DLD1 (cell line): ENCODE results near the gene HMGCS1.
"Not testable (repeated sequence)": the region's sequence is repeated elsewhere in the genome, so short reads cannot be mapped to it uniquely, and the experiment has no call there.

Source experiments
- in situ Hi-C: cut with HindIII; loops from 2 replicates; pipeline ENCODE4 v1.10.0; 2017; ENCODE audit warnings: low sequenced_read_pairs

HMGCS1 gene

GRCh38 chr5:43312699-43313034 lies 545 bp downstream of the HMGCS1 start:
- in situ Hi-C loops: no loop called here

DNA sequence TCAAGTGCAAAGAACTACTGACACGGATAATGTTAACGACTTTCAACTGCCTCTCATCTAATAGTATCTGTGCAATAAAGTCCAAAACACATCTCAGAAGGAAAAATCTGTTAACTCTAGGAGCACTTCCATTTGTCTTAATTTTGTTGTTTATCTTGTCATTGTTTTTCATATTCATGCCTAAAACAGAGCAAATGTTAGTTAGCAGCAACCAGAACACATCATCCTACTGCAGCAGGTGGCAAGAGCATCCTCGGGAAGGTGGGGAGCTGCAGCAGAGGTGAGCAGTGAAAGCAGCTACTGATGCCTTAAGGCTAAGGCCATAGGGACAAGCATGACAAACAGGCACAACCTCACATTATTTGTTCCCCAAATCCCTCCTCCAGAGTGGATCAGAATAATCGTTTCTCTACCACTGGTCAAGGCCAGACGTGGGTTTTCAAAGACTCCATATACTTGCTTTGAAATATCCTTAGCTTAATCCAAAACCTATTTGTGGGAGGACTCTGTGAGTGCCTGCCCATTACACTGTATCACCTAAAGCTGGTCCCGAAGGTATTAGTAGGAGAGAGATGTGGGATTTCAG lies 1.0 kb downstream of the HMGCS1 start:
- in situ Hi-C loops: no loop called here

DNA sequence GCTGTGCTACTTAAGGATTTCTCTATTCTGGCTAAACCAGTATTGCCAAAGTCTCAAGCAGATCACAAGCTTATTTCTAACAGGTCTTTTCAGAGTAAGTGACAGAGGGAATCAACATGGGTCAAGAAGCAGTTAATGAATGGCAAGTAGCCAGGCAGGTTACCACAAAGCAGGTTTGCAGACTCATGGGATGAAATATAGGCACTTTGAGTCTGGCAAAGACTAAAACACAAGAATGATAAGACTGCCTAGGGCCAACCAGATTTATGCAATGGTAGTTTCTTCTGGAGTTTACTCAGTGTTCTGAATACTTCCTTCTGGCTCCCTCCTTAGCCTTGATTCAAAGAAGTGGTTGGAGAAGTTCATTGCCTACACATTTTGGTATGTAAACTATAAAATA lies 3.6 kb downstream of the HMGCS1 start:
- in situ Hi-C loops: no loop called here

GRCh38 chr5:43309122-43309521 lies 4.1 kb downstream of the HMGCS1 start:
- in situ Hi-C loops: no loop called here

- in situ Hi-C loops: not testable (repeated sequence)
These were observed 6.3 kb downstream of the HMGCS1 start for GRCh38 chr5:43306954-43307353.

DNA sequence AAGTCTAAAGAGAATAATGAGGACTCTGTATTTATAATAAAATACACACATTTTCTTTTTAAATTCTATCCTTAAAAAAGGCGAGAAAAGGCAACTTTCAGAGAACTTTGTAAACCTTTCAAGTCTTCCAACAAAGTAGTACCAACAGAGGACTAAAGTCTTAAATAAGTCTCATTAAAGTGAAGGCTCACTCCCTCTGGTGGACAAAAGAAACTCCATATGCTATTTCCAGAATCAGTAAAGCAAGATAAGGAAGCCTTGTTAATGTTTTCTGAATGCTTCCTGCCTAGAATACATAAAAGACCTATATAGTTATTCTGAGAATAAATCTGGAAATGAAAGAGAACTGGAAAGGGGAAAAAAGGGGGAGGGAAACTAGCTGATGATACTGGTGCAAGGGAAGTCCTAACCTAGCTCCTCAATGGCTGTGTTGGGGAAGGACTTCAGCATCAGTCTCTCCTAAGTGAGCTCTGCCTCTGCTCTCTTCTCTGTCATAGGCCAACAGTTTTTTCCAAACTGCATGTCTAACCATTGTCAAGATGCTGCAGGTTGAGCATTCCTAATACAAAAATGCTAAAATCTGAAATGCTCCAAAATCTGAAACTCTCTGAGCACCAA lies 7.2 kb downstream of the HMGCS1 start:
- in situ Hi-C loops: no loop called here

- in situ Hi-C loops: no loop called here
These were observed 8.7 kb downstream of the HMGCS1 start for GRCh38 chr5:43304525-43304924.

DNA sequence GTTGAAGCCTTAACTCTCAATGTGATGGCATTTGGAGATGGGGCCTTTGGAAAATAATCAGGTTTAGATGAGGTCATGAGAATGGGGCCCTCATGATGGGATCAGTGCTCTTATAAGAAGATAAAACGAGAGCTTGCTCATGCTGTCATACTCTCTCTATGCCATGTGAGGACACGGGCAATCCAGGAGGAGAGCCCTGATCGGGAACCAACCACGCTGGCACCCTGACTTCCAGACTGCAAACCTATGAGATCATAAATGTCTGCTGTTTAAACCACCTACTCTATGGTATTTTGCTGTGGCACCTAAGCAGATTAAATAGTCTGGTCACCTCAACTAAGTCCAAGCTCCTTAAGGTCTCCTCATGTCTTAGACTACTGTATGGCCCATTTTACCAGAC lies 10.0 kb downstream of the HMGCS1 start:
- in situ Hi-C loops: no loop called here

GRCh38 chr5:43302481-43302880 lies 10.7 kb downstream of the HMGCS1 start:
- in situ Hi-C loops: no loop called here

GRCh38 chr5:43301653-43302091 lies 11.5 kb downstream of the HMGCS1 start:
- in situ Hi-C loops: no loop called here

GRCh38 chr5:43300112-43300511 lies 13.1 kb downstream of the HMGCS1 start:
- in situ Hi-C loops: no loop called here

GRCh38 chr5:43298443-43298842 lies 14.8 kb downstream of the HMGCS1 start:
- in situ Hi-C loops: no loop called here

GRCh38 chr5:43296835-43297234 lies 16.4 kb downstream of the HMGCS1 start:
- in situ Hi-C loops: no loop called here

DNA sequence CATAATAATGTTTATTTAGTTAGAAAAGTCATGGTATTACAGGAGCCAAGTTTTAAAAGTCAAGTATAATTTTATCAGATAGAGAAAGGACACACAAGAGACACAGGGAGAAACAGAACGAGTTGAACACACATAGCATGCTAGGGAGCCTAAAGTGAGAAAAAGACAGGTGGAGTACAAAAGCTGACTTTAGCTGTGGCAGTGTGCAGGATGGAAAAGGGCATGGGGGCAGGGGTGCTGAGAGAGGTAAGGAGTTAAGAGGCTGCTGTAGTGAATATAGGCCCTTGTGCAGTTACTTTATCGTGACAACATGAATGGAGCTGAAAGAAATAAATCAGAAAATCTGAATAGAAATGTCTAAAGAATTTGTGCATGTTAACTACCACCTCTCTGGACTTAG lies 18.0 kb downstream of the HMGCS1 start:
- in situ Hi-C loops: no loop called here

DNA sequence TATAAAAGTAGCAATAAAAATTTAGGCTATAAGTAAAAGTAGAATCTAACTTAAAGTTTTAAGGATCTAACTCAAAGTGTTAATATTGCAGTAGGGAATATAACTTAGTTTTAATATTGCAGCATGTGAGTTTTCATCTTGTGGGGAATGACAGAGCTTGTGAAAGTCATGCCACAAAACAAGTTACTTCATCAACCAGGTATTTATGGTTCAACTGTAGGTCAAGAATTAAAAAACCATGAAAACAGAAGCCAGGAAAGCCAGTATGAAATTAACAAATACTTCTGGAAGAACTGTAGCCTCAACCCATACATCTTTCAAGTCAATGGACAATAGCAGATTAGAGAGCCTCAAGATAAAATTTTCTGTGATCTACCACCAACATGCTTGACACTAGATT lies 19.0 kb downstream of the HMGCS1 start:
- in situ Hi-C loops: no loop called here

DNA sequence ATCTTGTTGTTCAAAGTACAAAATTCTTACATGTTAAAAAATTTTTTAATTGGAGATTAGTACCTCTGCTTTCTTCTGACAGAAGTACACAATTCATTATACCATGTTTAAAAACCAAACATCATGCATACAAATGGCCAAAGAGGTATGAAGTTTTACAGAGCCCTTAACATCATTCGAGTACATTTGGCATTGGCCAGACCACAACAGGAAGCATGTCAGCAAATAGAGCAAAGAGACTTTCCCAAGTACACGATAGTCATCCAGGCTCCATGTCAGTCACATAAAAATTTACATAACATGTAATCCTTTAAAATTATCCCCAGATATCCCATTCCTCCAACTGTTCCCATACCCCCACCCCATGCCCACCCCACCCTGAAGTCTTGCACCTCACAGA lies 22.5 kb downstream of the HMGCS1 start:
- in situ Hi-C loops: no loop called here

- in situ Hi-C loops: no loop called here
These were observed 24.9 kb downstream of the HMGCS1 start for GRCh38 chr5:43288269-43288831.

DNA sequence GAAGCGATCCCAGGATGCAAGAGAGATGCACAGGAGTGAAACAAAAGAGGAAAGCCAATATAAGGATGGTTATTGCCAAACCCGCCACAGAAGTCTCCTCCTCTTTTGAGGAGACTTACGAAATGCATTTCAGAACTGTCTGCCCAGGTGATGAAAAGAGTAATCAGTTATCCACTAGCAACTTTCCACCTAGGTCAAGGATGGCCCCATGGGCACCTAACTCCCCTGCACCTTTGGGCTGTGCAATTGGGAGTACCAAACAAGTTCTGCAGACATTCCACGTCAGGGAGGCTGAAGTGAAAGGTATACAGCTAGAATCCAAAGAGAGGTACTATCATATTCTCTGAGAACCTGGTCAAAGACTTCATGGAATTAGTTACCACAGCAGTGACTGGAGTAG lies 25.7 kb downstream of the HMGCS1 start:
- in situ Hi-C loops: no loop called here

DNA sequence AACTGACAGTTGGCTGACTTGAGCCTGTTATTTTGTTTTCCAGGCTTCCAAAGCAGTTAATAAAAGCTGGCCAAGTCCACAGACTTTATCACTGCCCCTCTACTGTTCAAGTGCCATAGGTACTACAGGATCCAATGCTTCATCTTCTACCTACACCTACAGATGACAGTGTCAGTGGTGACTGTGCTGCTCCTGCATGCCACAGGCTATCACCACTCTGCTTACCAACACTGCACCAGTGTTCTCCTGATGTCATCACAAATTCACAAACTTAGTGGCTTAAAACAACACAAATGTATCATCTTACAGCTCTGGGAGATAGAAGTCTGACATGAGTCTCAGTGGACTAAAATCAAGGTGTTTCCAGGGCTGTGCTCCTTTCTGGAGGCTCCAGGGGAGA lies 26.6 kb downstream of the HMGCS1 start:
- in situ Hi-C loops: no loop called here

DNA sequence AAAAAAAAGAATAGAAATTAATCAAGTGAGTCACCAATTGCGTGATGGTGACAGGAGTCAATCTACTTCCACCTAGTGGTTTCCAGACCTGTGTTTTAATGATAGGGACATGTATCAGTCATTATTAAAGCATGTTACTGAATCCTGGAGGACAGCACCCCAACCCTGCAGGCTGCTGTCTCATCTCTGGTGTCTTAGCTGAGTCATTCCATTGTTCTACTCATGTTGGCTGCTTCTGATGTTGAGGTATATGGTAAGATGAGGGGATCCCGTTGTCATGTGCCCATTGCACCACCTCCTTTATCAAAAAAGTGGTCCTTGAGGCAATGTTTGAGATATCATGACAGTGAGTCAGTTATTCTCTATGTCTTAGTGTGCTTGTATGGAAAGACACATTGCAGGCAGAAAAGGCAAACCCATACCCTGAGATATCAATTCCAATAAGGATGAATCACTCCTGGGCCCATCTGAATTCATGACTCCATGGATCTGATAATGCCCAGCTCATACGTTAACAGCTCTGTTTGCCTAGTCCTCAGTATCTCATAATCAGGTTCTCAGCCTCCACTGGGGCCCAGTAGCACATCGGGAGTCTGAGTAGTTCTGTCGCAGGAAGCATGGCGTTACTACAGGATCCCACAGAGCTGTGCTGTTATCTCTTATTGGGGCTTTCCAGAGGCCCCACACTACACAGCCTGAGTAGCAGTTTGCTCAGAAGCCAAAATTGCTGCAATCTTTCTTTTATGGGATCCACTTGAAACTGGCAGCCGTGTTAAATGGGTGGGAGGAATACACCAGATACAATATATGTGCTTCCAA lies 31.2 kb downstream of the HMGCS1 start:
- in situ Hi-C loops: no loop called here

DNA sequence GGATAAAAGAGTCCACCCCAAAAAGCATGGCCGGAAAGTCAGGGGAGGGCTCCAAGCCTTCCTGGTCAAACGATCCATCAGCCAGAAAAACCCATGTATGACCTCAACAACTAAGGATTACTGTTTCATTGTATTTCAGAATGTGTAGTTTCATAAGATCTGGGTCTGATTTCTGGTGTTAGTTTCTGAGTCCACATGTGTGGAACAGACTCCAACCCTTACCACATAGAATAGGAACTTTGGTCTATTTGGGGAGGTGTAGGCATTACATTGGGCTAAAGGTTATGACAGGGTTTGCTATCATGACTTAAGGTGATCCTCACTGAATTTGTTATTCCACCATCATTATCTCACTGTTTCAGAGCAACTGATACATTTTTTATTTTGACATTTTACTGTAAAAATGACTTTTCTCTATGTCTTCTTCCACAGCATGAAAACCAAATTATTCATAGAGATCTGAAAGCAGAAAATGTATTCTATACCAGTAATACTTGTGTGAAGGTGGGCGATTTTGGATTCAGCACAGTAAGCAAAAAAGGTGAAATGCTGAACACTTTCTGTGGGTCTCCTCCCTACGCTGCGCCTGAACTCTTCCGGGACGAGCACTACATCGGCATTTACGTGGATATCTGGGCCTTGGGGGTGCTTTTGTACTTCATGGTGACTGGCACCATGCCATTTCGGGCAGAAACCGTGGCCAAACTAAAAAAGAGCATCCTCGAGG lies 33.5 kb downstream of the HMGCS1 start:
- in situ Hi-C loops: no loop called here
